H1 (cell line): ENCODE results near the gene AFF2. TPM values are rescaled to one million over a fixed set of nuclear protein-coding genes. Genes with fewer than 3 reads are reported as not detected.

Experiments used
- CTCF ChIA-PET: fragments of 300-600 bp; sonication (Branson Sonifier 250); formaldehyde crosslinking; loops from one replicate; lab custom pipeline; 2021; ENCODE audit not compliant: partially characterized antibody; lab: Charles Lee
- POLR2A ChIA-PET: fragments of 300-600 bp; sonication (Branson Sonifier 250); formaldehyde crosslinking; loops from one replicate; lab custom pipeline; 2021; ENCODE audit warnings: inconsistent platforms; ENCODE audit not compliant: partially characterized antibody; lab: Charles Lee
- DNase-seq, 2 experiments: peaks; one replicate each; pipeline versions ENCODE4 v3.0.0 to v3.0.0-alpha.2; 2010 to 2022; ENCODE audit warnings: low spot score in 2 of 2, low read depth in 1 of 2, mixed read lengths in 1 of 2
- FAIRE-seq: peaks from 2 replicates; lab custom pipeline; 2011; peaks lifted over from hg19 to GRCh38; lab: Jason Lieb, UNC
- H2AFZ ChIP-seq: 2 replicates; pipeline ENCODE4 v1.8.1; 2012; ENCODE audit warnings: low read length, inconsistent platforms
- H2AK5ac ChIP-seq: 2 replicates; pipeline ENCODE4 v1.6.1; 2013; ENCODE audit warnings: low read depth, low read length
- H2BK120ac ChIP-seq: replicated peaks from 2 replicates; pipeline ENCODE3; 2013; ENCODE audit warnings: low read depth, low read length, inconsistent platforms
- H2BK12ac ChIP-seq: 2 replicates; pipeline ENCODE4 v1.6.1; 2013; ENCODE audit warnings: low read depth, low read length
- H2BK15ac ChIP-seq: 2 replicates; pipeline ENCODE4 v1.6.1; 2013; ENCODE audit warnings: low read length
- H2BK20ac ChIP-seq: 2 replicates; pipeline ENCODE4 v1.6.1; 2013; ENCODE audit warnings: low read length
- H2BK5ac ChIP-seq: 2 replicates; pipeline ENCODE4 v1.6.1; 2013; ENCODE audit warnings: low read depth, low read length
- H3K14ac ChIP-seq: 2 replicates; pipeline ENCODE4 v1.6.1; 2013; ENCODE audit warnings: inconsistent platforms; ENCODE audit not compliant: insufficient read length
- H3K18ac ChIP-seq: 2 replicates; pipeline ENCODE4 v1.6.1; 2013; ENCODE audit warnings: low read length; ENCODE audit errors: extremely low read depth
- H3K23ac ChIP-seq: 2 replicates; pipeline ENCODE4 v1.6.1; 2013; ENCODE audit warnings: inconsistent platforms; ENCODE audit not compliant: insufficient read length
- H3K23me2 ChIP-seq: 2 replicates; pipeline ENCODE4 v1.6.1; 2013; ENCODE audit warnings: low read depth, low read length
- H3K27ac ChIP-seq: 2 replicates; pipeline ENCODE4 v1.6.1; 2011; ENCODE audit warnings: low read depth, low read length, inconsistent platforms
- H3K27me3 ChIP-seq, 4 experiments: replicated peaks in 1 of 4; 1 replicate in 1 of 4; 2 replicates in 3 of 4; pipeline versions ENCODE4 v1.6.1 to v1.8.1; 2011 to 2013; ENCODE audit warnings: low read length in 3 of 4, mild to moderate bottlenecking in 3 of 4, inconsistent platforms in 2 of 4, mixed read lengths in 2 of 4, moderate library complexity in 1 of 4; ENCODE audit not compliant: control insufficient read depth in 3 of 4, insufficient read depth in 3 of 4; ENCODE audit errors: extremely low read depth in 1 of 4
- H3K36me3 ChIP-seq, 4 experiments: 2 replicates each; pipeline versions ENCODE4 v1.6.1 to v1.8.1; 2011 to 2013; ENCODE audit warnings: mild to moderate bottlenecking in 4 of 4, low read length in 3 of 4, moderate library complexity in 2 of 4, control low read depth in 1 of 4, inconsistent platforms in 1 of 4; ENCODE audit not compliant: insufficient read depth in 4 of 4, control insufficient read depth in 2 of 4
- H3K4ac ChIP-seq: replicated peaks from 2 replicates; pipeline ENCODE3; 2013; ENCODE audit warnings: low read length, low read depth, mixed read lengths, inconsistent platforms; ENCODE audit not compliant: insufficient read length
- H3K4me1 ChIP-seq, 4 experiments: replicated peaks in 1 of 4; 1 replicate in 1 of 4; 2 replicates in 3 of 4; pipeline versions ENCODE4 v1.6.1 to v1.8.1; 2011 to 2013; ENCODE audit warnings: low read length in 3 of 4, inconsistent platforms in 2 of 4, mixed read lengths in 1 of 4; ENCODE audit not compliant: insufficient read depth in 4 of 4, control insufficient read depth in 3 of 4
- H3K4me2 ChIP-seq, 2 experiments: 2 replicates each; pipeline versions ENCODE4 v1.6.1 to v1.8.1; 2011 to 2013; ENCODE audit warnings: low read depth in 2 of 2, low read length in 2 of 2, control low read depth in 1 of 2, inconsistent platforms in 1 of 2, mild to moderate bottlenecking in 1 of 2; ENCODE audit not compliant: insufficient read depth in 1 of 2
- H3K4me3 ChIP-seq, 4 experiments: fragments of 200-600, 300-600 bp in 1 of 4; sonication (generic), shearing (Covaris generic), sonication (Bioruptor Twin) in 1 of 4; 2 replicates each; pipeline versions ENCODE4 v1.5.1 to v1.8.1; 2011 to 2016; ENCODE audit warnings: low read length in 4 of 4, low read depth in 3 of 4, control low read depth in 2 of 4, inconsistent platforms in 2 of 4, mild to moderate bottlenecking in 2 of 4, mixed read lengths in 1 of 4, moderate library complexity in 1 of 4; ENCODE audit not compliant: insufficient read depth in 2 of 4; ENCODE audit errors: extremely low read depth in 1 of 4
- H3K56ac ChIP-seq: replicated peaks from 2 replicates; pipeline ENCODE3; 2013; ENCODE audit warnings: low read depth, mild to moderate bottlenecking, mixed read lengths, low read length, inconsistent platforms; ENCODE audit not compliant: insufficient read length
- H3K79me1 ChIP-seq: 2 replicates; pipeline ENCODE4 v1.6.1; 2013; ENCODE audit warnings: low read depth, low read length, control low read depth
- H3K79me2 ChIP-seq, 2 experiments: 2 replicates each; pipeline versions ENCODE4 v1.6.1 to v1.8.1; 2012 to 2013; ENCODE audit warnings: low read length in 2 of 2, mild to moderate bottlenecking in 2 of 2, inconsistent platforms in 1 of 2; ENCODE audit not compliant: insufficient read depth in 2 of 2, control insufficient read depth in 1 of 2
- H3K9ac ChIP-seq, 4 experiments: replicated peaks in 1 of 4; 1 replicate in 1 of 4; 2 replicates in 3 of 4; pipeline versions ENCODE4 v1.6.1 to v1.8.1; 2011 to 2013; ENCODE audit warnings: low read depth in 3 of 4, low read length in 3 of 4, control low read depth in 2 of 4, mild to moderate bottlenecking in 2 of 4, moderate library complexity in 2 of 4, inconsistent platforms in 1 of 4; ENCODE audit errors: extremely low read depth in 1 of 4
- H3K9me3 ChIP-seq, 2 experiments: 2 replicates each; pipeline versions ENCODE4 v1.6.1 to v1.8.1; 2012 to 2013; ENCODE audit warnings: mild to moderate bottlenecking in 2 of 2, moderate library complexity in 2 of 2, control low read depth in 1 of 2, inconsistent platforms in 1 of 2, low read depth in 1 of 2, low read length in 1 of 2, mixed read lengths in 1 of 2; ENCODE audit not compliant: insufficient read depth in 2 of 2
- H4K20me1 ChIP-seq, 2 experiments: replicated peaks in 1 of 2; 2 replicates each; pipeline versions ENCODE3 to v1.8.1; 2011 to 2013; ENCODE audit warnings: inconsistent platforms in 2 of 2, low read length in 2 of 2, mild to moderate bottlenecking in 1 of 2; ENCODE audit not compliant: insufficient read depth in 2 of 2, control insufficient read depth in 1 of 2
- H4K5ac ChIP-seq: 2 replicates; pipeline ENCODE4 v1.6.1; 2013; ENCODE audit warnings: low read length, low read depth, mixed read lengths, inconsistent platforms; ENCODE audit not compliant: insufficient read length
- H4K8ac ChIP-seq: 2 replicates; pipeline ENCODE4 v1.8.0; 2013; ENCODE audit warnings: mild to moderate bottlenecking, moderate library complexity, low read length, inconsistent platforms; ENCODE audit not compliant: insufficient read depth; ENCODE audit errors: extremely low read depth
- H4K91ac ChIP-seq: replicated peaks from 2 replicates; pipeline ENCODE3; 2013; ENCODE audit warnings: low read length, mixed read lengths, inconsistent platforms; ENCODE audit not compliant: insufficient read length
- BACH1 ChIP-seq: IDR thresholded peaks from 2 replicates; pipeline ENCODE4 v1.6.1; 2012; ENCODE audit warnings: low read length, improper control_type of control experiment
- CEBPB ChIP-seq: IDR thresholded peaks from 2 replicates; pipeline ENCODE4 v1.6.1; 2012; ENCODE audit warnings: low read depth, low read length
- EZH2 ChIP-seq: fragments of 200-600 bp; sonication (generic); IDR thresholded peaks from 2 replicates; pipeline ENCODE4 v1.7.1; 2012; ENCODE audit warnings: low read depth, mild to moderate bottlenecking, moderate library complexity, low read length, inconsistent platforms; ENCODE audit not compliant: severe bottlenecking
- FOSL1 ChIP-seq: IDR thresholded peaks from 2 replicates; pipeline ENCODE4 v1.6.1; 2011; ENCODE audit warnings: mild to moderate bottlenecking, low read depth, low read length, moderate library complexity; ENCODE audit not compliant: insufficient read depth
- HDAC2 ChIP-seq, 2 experiments: fragments of 300-600 bp in 1 of 2; sonication (generic) in 1 of 2; IDR thresholded peaks; 2 replicates each; pipeline ENCODE4 v1.6.1; 2011 to 2012; ENCODE audit warnings: low read depth in 2 of 2, low read length in 2 of 2, mild to moderate bottlenecking in 2 of 2, moderate library complexity in 2 of 2, borderline replicate concordance in 1 of 2, inconsistent platforms in 1 of 2
- MAFK ChIP-seq: IDR thresholded peaks from 2 replicates; pipeline ENCODE4 v1.6.1; 2012; ENCODE audit warnings: low read depth, mild to moderate bottlenecking, improper control_type of control experiment, low read length
- SP4 ChIP-seq: IDR thresholded peaks from 2 replicates; pipeline ENCODE4 v1.6.1; 2012; ENCODE audit warnings: low read length, inconsistent platforms
- TAF7 ChIP-seq: optimal IDR thresholded peaks from 2 replicates; pipeline ENCODE3; 2011; ENCODE audit warnings: low read depth, mild to moderate bottlenecking, inconsistent platforms, low read length, moderate library complexity, borderline replicate concordance
- YY1 ChIP-seq: IDR thresholded peaks from 2 replicates; pipeline ENCODE4 v1.6.1; 2011; ENCODE audit warnings: low read depth, mild to moderate bottlenecking, low read length
- ZNF274 ChIP-seq: IDR thresholded peaks from 2 replicates; pipeline ENCODE4 v1.7.0; 2012; ENCODE audit warnings: low read length, borderline replicate concordance; ENCODE audit errors: extremely low read depth
- WGBS, 2 experiments: shearing (Covaris generic) in 1 of 2; methylation state at CpG; one replicate each; pipeline versions ENCODE4 v1.1.6 to v1.1.7; 2013 to 2015; ENCODE audit warnings: low lambda C conversion rate in 2 of 2, mixed read lengths in 2 of 2, inconsistent platforms in 1 of 2, low coverage in 1 of 2, missing lambda C conversion rate in 1 of 2; ENCODE audit not compliant: insufficient replicate concordance in 2 of 2, insufficient coverage in 1 of 2, insufficient read length in 1 of 2; ENCODE audit errors: extremely low coverage in 1 of 2, missing lambda C conversion rate in 1 of 2; 5-methylcytosine and 5-hydroxymethylcytosine counted together
- polyA plus RNA-seq, 7 experiments: library from polyadenylated mRNA; depleted of rRNA in 3 of 7; stranded (reverse) in 5 of 7; unstranded in 2 of 7; fragments of >200 nt in 5 of 7; fragments of 200-250 nt in 2 of 7; gene quantifications; 1 replicate in 5 of 7; 2 replicates in 1 of 7; 4 replicates in 1 of 7; pipeline versions ENCODE4 v1.2.1 to v1.2.3, GENCODE V29; 2011 to 2013; ENCODE audit warnings: missing spikeins in 2 of 7, mixed read lengths in 2 of 7
- total RNA-seq: library from RNA; stranded (reverse); fragmentation: NEBNext Ultra II Directional; extraction: Animal tissue kit (Norgen Biotek cat#: 25700); gene quantifications from 2 replicates; pipeline ENCODE4 v1.2.1, GENCODE V29; 2021

AFF2 gene
- total and polyA plus RNA-seq, 2 of the 8 experiments (the other 6 are each of a cell fraction or from before 2014, with no cell fraction given): 2.0 to 7.3 TPM

- H3K27me3 ChIP-seq: no peaks in the 10 kb centered on the region
- FAIRE-seq: no peak
- H3K4me1 ChIP-seq: no peaks in the 10 kb centered on the region
- H3K23me2 ChIP-seq: no peaks in the 10 kb centered on the region
- H3K4me2 ChIP-seq: no peak overlapping the region
- H3K4me3 ChIP-seq: no peak overlapping the region
- no peak overlapping the region for H2AK5ac ChIP-seq
- no peaks in the 10 kb centered on the region for H3K9me3 ChIP-seq
- no peak overlapping the region for H2BK120ac ChIP-seq
- no peak overlapping the region for H2BK12ac ChIP-seq
- no peak overlapping the region for H3K18ac ChIP-seq
- H3K79me1 ChIP-seq: no peaks in the 10 kb centered on the region
- ChIA-PET POLR2A (no interaction called here), CTCF (no interaction called here)
- TF ChIP-seq TAF7: no peak
- TF ChIP-seq CEBPB: no peak
- TF ChIP-seq YY1: no peak
- TF ChIP-seq BACH1: no peak
- no peak for TF ChIP-seq HDAC2 (IDR thresholded peaks at IDR 0.05; ENCODE audit: borderline replicate concordance in 1 of 2, low read depth in 2 of 2, low read length in 2 of 2)
- no peak for TF ChIP-seq ZNF274
- TF ChIP-seq MAFK: no peak
- no peak for TF ChIP-seq SP4
- TF ChIP-seq EZH2: no peak
- no peak for TF ChIP-seq FOSL1
- H3K23ac ChIP-seq: no peak overlapping the region
- no peak overlapping the region for H4K5ac ChIP-seq
- H3K36me3 ChIP-seq: no peaks in the 10 kb centered on the region
- H2AFZ ChIP-seq: no peak overlapping the region
- H4K8ac ChIP-seq: no peak overlapping the region
- no peak overlapping the region for H3K9ac ChIP-seq
- DNase-seq: no peak
- H3K79me2 ChIP-seq: no peaks in the 10 kb centered on the region
- H3K14ac ChIP-seq: no peak overlapping the region
- no peak overlapping the region for H3K27ac ChIP-seq
- H2BK5ac ChIP-seq: no peak overlapping the region
- WGBS, 2 experiments: 100% methylated on average over 1 of the region's 1 CpG; no CpG with 5 or more reads in 1 of the 2 experiments
- H3K4ac ChIP-seq: no peak overlapping the region
- H2BK20ac ChIP-seq: no peak overlapping the region
- H2BK15ac ChIP-seq: no peak overlapping the region
- no peak overlapping the region for H3K56ac ChIP-seq
- no peak overlapping the region for H4K91ac ChIP-seq
- H4K20me1 ChIP-seq: no peaks in the 10 kb centered on the region
Measured at GRCh38 chrX:149036086-149036485, 535.7 kb downstream of the AFF2 start.
